Muscle of leg (tissue), 11 donors: ENCODE measurements around the gene MKRN2OS. TPM values are rescaled to one million over a fixed set of nuclear protein-coding genes. Genes with fewer than 3 reads are reported as not detected.

Experiments used
- DNase-seq: peaks from one replicate; pipeline ENCODE4 v3.0.0; 2013
- H3K27ac ChIP-seq: one replicate; pipeline ENCODE4 v1.5.1; 2013; ENCODE audit warnings: mild to moderate bottlenecking, low read length, control low read depth
- H3K27me3 ChIP-seq: one replicate; pipeline ENCODE4 v1.6.1; 2013; ENCODE audit warnings: low read length; ENCODE audit not compliant: control insufficient read depth, insufficient read depth
- H3K36me3 ChIP-seq: one replicate; pipeline ENCODE4 v1.6.1; 2013; ENCODE audit warnings: low read length; ENCODE audit not compliant: control insufficient read depth, insufficient read depth
- H3K4me1 ChIP-seq: one replicate; pipeline ENCODE4 v1.6.1; 2013; ENCODE audit warnings: low read length; ENCODE audit not compliant: control insufficient read depth, insufficient read depth
- H3K4me3 ChIP-seq: one replicate; pipeline ENCODE4 v1.5.1; 2013; ENCODE audit warnings: low read length, control low read depth
- H3K9me3 ChIP-seq: replicated peaks from 2 replicates; pipeline ENCODE4 v1.6.1; 2013; ENCODE audit warnings: low read depth, low read length; ENCODE audit not compliant: control insufficient read depth
- WGBS: methylation state at CpG from one replicate; pipeline ENCODE4 v1.1.5; 2013; ENCODE audit warnings: missing lambda C conversion rate; ENCODE audit not compliant: insufficient coverage; 5-methylcytosine and 5-hydroxymethylcytosine counted together
- polyA plus RNA-seq, 8 donors: library from polyadenylated mRNA; unstranded; fragments of 120-200 nt; gene quantifications; one replicate each; pipeline versions ENCODE4 v1.2.1 to v1.2.3, GENCODE V29; 2013; ENCODE audit warnings: inconsistent platforms in 1 of 8, low replicate concordance in 1 of 8; ENCODE audit not compliant: insufficient read length in 8 of 8, insufficient read depth in 1 of 8
- total RNA-seq: library from RNA; stranded (reverse); fragments of 120-200 nt; gene quantifications from one replicate; pipeline ENCODE4 v1.2.4, GENCODE V29; 2013

MKRN2OS gene
- total and polyA plus RNA-seq, 9 donors: 0.12 to 1.1 (median 0.61) TPM; not detected in 1

DNA sequence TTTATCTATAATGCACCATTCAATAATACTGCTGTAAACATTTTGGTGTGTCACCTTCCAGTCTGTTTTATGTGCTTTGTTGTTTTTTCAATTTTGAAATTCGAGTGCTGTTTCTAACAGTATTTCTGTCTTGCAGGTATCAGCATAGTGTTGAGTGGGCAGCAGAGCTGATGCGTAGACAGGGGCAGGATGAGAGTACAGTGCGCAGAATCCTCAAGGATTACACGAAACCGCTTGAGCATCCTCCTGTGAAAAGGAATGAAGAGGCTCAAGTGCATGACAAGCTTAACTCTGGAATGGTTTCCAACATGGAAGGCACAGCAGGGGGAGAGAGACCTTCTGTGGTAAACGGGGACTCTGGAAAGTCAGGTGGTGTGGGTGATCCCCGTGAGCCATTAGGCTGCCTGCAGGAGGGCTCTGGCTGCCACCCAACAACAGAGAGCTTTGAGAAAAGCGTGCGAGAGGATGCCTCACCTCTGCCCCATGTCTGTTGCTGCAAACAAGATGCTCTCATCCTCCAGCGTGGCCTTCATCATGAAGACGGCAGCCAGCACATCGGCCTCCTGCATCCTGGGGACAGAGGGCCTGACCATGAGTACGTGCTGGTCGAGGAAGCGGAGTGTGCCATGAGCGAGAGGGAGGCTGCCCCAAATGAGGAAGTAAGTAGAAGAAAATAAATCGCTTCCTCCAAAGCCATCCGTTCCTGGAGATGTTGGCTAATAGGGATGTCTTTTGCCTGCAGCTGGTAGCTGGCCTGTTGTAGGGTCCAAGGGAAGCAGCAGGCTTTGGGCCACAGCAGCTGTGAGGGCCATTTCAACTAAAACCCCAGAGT lies 42.0 kb downstream of the MKRN2OS start:
- H3K27me3 ChIP-seq: no peaks in the 10 kb centered on the region
- WGBS: 80% methylated on average over 14 of the region's 18 CpGs

DNA sequence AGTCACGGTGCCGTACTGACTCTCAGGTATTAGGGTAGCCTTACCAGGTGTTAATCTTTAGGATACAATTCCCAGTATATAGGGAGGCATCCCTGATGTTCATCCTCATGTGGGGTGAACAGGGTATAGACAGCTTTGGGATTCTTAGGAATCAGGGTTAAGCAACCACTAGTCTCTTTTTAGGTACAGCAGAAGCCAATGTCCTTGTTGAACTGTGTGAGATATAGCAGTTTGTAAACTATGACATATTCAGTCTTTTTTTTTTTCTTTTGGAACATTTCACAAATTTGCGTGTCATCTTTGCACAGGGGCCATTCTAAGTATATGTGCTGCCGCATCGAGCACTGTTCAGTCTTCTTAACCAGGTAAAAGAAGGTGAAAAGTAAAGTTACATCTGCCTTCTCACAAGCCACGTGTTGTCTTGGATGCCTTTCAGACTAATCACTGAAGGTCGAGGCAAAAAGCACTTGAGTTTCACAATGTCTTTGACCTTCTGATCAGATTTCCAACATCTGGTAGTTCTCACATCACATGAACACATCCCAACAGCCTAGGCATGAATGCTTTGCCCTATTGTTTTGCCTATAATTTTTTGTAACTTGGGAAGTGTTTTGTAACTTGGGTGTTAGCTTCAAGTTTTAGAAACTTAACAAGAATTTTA lies 43.8 kb downstream of the MKRN2OS start:
- DNase-seq: no peak
- Histone ChIP-seq H3K4me3 (no peak overlapping the region), H3K27me3 (no peaks in the 10 kb centered on the region), H3K36me3 (peaks cover 47% of the 10 kb centered on the region), H3K27ac (no peak overlapping the region), H3K9me3 (no peaks in the 10 kb centered on the region), H3K4me1 (no peaks in the 10 kb centered on the region)
- WGBS: 46% methylated on average over 2 of the region's 7 CpGs

More for the DNA sequence above, 42.0 kb downstream of the MKRN2OS start:
- peaks cover 12% of the 10 kb centered on the region for H3K4me1 ChIP-seq
- no peak overlapping the region for H3K4me3 ChIP-seq
- H3K36me3 ChIP-seq: peaks cover 35% of the 10 kb centered on the region
- DNase-seq: no peak
- H3K9me3 ChIP-seq: no peaks in the 10 kb centered on the region
- no peak overlapping the region for H3K27ac ChIP-seq

DNA sequence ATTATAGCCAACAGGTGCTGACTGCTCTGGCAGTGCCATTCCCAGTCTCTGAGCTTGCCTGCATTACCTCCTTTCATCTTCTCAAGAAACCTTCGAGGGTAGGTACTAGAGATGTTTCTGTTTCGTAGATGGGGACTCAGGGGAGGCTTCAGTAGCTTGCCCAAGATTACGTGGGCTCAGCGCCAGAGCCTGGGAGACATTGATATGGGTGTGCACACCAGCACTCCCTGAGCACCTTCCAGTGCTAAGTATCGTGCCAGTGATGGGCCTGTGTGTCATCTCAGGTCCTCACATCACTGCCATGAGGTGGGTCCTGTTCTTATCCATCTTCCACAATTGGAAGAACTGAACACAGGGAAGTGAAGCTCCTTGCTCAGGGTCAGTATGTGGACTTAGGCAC lies 45.8 kb downstream of the MKRN2OS start:
- WGBS: 94% methylated on average over 3 of the region's 5 CpGs
- DNase-seq: no peak
- Histone ChIP-seq H3K27me3 (no peaks in the 10 kb centered on the region), H3K4me3 (no peak overlapping the region), H3K4me1 (no peaks in the 10 kb centered on the region), H3K27ac (no peak overlapping the region), H3K36me3 (peaks cover 55% of the 10 kb centered on the region), H3K9me3 (no peaks in the 10 kb centered on the region)

DNA sequence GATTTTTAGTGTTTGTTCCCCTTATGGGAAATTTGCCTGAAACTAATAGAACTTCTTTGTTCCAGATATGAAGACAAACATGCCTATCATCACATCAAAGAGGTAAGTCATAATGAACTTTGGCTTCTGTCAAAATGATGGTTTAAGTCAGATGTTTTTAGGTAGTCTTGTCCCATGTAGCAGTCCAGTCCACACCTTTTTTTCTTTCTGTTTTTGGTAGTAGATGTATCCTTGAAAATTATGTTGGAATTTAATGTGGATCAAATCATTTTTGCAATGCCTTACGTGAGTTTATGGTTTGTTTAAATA lies 48.9 kb downstream of the MKRN2OS start:
- Histone ChIP-seq H3K36me3 (peaks cover 49% of the 10 kb centered on the region), H3K4me3 (no peak overlapping the region), H3K27ac (no peak overlapping the region), H3K27me3 (no peaks in the 10 kb centered on the region), H3K4me1 (no peaks in the 10 kb centered on the region), H3K9me3 (no peaks in the 10 kb centered on the region)
- WGBS: no CpG with 5 or more reads among the region's 1 CpG
- no peak for DNase-seq

DNA sequence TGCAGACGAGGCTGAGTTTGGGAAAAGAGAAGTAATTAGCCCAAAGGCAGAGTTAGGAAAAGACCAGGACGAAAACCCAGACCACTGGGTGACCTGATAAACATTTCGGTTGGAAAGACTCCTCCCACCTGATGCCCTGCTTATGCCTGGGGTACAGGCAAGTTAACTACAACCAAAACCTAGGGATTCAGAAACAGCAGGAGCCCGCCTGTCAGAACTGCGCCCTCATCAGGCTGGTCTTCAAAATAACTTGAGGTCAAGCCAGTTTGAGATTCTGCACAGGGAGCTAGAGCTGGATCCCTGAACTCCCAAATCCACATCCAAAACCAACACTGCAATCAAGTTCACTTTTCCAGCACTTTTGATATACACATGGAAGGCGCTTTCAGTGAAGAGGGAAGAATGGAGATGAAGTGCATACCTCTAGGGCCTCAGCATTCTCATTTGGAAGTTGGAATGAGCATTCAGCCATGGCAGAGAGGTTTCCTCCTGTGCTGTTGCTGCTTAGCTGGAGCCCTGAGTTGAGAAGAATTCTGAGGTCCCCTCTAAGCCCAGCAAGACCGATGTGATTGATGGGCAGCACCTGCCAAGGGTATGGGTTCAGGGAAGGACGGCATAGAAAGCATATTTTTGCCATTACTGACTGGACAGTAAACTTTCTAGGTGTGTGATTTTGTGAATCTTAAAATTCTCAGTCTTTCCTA lies 49.4 kb downstream of the MKRN2OS start:
- Histone ChIP-seq H3K4me1 (no peaks in the 10 kb centered on the region), H3K36me3 (peaks cover 51% of the 10 kb centered on the region), H3K27ac (no peak overlapping the region), H3K4me3 (no peak overlapping the region), H3K9me3 (no peaks in the 10 kb centered on the region), H3K27me3 (no peaks in the 10 kb centered on the region)
- 88% methylated on average over 3 of the region's 8 CpGs for WGBS
- no peak for DNase-seq

DNA sequence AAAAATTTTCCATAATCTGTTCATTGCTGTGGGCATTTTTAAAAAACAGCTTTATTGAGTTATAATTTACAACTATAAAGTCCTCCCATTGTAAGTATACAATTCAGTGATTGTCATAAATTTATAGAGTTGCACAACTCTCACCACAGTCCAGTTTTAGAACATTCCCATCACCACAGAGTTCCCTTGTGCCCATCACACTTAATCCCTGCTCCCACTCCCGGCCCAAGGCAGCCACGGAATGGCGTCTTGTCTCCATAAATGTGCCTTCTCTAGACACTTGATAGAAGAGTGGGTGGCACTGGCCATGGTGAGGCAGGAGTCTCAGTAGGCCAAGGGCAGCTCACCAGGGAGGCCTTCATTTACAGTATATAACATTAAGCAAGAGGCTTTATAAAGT lies 54.8 kb downstream of the MKRN2OS start:
- WGBS: no CpG with 5 or more reads among the region's 3 CpGs
- H3K4me3 ChIP-seq: no peak overlapping the region
- H3K36me3 ChIP-seq: peaks cover 22% of the 10 kb centered on the region
- H3K4me1 ChIP-seq: peaks cover 2% of the 10 kb centered on the region
- H3K9me3 ChIP-seq: no peaks in the 10 kb centered on the region
- H3K27ac ChIP-seq: no peak overlapping the region
- DNase-seq: no peak
- H3K27me3 ChIP-seq: no peaks in the 10 kb centered on the region

DNA sequence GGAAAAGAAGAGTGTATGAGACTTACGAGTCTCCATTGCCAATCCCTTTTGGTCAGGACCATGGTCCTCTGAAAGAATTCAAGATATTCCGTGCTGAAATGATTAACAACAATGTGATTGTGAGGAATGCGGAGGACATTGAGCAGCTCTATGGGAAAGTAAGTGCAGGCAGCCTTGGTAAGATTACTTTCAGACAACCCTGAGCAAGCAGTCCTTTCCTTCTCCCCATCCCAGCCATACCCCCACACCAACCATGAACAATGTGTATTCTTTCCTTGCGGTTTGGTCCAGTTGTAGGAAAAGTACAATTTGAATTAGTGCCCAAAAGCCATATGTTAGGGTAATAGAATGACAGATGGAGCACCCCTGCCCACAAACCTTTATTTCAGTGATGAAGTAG lies 55.5 kb downstream of the MKRN2OS start:
- Histone ChIP-seq H3K36me3 (peaks cover 18% of the 10 kb centered on the region), H3K4me3 (no peak overlapping the region), H3K27ac (no peak overlapping the region), H3K4me1 (peaks cover 8% of the 10 kb centered on the region), H3K27me3 (no peaks in the 10 kb centered on the region), H3K9me3 (no peaks in the 10 kb centered on the region)
- DNase-seq: no peak
- 60% methylated on average over 2 of the region's 4 CpGs for WGBS

Other genes starting within 250 kb of the MKRN2OS start
- 16.4 TPM for gene TSEN2, start 61.0 kb downstream of the MKRN2OS start, total RNA-seq
- gene TSEN2, start 61.0 kb downstream of the MKRN2OS start, polyA plus RNA-seq: 10 to 100 TPM in 4 of 8 donors, 1 to 10 TPM in 4; 7.8 to 13.1 (median 10.4) TPM
- 25.9 TPM for gene MKRN2, start 11.6 kb upstream of the MKRN2OS start, total RNA-seq
- gene MKRN2, start 11.6 kb upstream of the MKRN2OS start, polyA plus RNA-seq: 10 to 100 TPM; 24.1 to 33.2 (median 29.4) TPM
- gene RAF1, start 118.6 kb upstream of the MKRN2OS start, total RNA-seq: 94.2 TPM
- 100 to 1,000 TPM in 1 of 8 donors, 10 to 100 TPM in 7; 80.0 to 113 (median 90.2) TPM for gene RAF1, start 118.6 kb upstream of the MKRN2OS start, polyA plus RNA-seq
- 6.4 TPM for gene TMEM40, start 213.8 kb upstream of the MKRN2OS start, total RNA-seq
- 10 to 100 TPM in 5 of 8 donors, 1 to 10 TPM in 3; 8.7 to 16.8 (median 12.8) TPM for gene TMEM40, start 213.8 kb upstream of the MKRN2OS start, polyA plus RNA-seq